Skeletal muscle cell (primary cell): ENCODE data around the gene RTN1.
A peak's percentile ranks its signal among the peaks of the same experiment; 100 is the strongest.

Experiments
- DNase-seq: peaks from one replicate; pipeline ENCODE4 v3.0.0-alpha.2; 2010; ENCODE audit warnings: low read depth
- H3K4me3 ChIP-seq: 2 replicates; pipeline ENCODE4 v1.5.1; 2011; ENCODE audit warnings: low read depth, mild to moderate bottlenecking, control low read depth, low read length, moderate library complexity

The RTN1 gene

GRCh38 chr14:59583755-59584154 is 286.8 kb downstream of the RTN1 start:
- no peak overlapping the region for H3K4me3 ChIP-seq
- DNase-seq = peak; percentile 7

DNA sequence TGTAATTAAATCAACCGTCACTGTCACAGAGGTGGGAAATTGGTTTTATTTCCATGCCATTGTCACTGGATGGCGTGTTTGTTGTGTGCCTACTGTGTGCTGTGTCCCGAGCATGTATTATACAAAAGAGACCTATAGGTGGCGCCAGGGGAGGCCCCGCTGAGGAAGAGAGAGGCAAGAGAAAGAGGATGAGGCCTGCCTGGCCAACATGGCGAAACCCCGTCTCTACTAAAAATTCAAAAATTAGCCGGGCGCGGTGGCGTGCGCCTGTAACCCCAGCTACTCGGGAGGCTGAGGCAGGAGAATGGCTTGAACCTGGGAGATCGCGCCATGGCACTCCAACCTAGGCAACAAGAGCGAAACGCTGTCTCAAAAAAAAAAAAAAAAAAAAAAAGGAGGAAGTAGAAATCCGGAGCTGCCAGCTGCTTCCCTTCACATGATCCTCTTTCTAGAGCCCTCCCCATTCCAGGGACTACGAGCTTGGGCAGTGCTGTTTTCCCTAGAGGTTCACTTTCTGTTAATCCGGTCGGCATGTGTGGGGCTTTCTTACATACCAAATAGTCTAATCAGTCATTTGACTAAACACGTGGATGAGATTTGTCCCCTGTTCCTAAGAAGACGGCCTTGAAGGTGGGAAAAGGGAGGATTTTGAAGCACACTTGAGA is 287.6 kb downstream of the RTN1 start:
- no peak overlapping the region for H3K4me3 ChIP-seq
- DNase-seq = no peak

DNA sequence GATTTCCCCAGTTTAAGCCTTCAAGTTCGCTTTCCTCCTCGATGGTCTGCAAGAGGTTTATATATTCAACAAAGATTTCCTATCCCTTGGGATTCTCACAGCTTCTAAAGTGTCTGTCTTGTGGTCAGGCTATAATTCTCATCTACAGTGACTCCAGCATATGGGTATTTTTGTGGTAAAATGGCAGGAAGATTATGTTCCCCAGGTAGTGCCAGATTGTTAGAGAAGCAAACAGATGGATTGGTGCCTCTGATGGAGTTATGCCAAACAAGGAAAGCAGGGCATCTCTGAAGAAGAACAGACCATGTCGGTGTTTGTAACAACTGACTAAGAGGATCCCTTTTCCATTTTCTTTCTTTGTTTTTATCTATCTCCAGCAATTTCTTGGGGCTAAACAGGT is 288.4 kb downstream of the RTN1 start:
- H3K4me3 ChIP-seq = no peak overlapping the region
- DNase-seq = peak; percentile 25

- no peak overlapping the region for H3K4me3 ChIP-seq
- DNase-seq = no peak
Observed at GRCh38 chr14:59580911-59581310, 289.7 kb downstream of the RTN1 start.

- peak within 1 kb of the TSS; percentile 48 for H3K4me3 ChIP-seq
Observed at GRCh38 chr14:59576332-59577294, 294.0 kb downstream of the RTN1 start, which contains the start of gene CCDC175. Gene CCDC175 (minus strand): TSS chr14:59576812. CDS start chr14:59576775, 37 bp downstream.

GRCh38 chr14:59570122-59570521 is 300.5 kb downstream of the RTN1 start:
- no peak for DNase-seq
- no peak overlapping the region for H3K4me3 ChIP-seq

More at GRCh38 chr14:59576332-59577294, 294.0 kb downstream of the RTN1 start, which contains the start of gene CCDC175:
- peak; percentile 22 for DNase-seq

DNA sequence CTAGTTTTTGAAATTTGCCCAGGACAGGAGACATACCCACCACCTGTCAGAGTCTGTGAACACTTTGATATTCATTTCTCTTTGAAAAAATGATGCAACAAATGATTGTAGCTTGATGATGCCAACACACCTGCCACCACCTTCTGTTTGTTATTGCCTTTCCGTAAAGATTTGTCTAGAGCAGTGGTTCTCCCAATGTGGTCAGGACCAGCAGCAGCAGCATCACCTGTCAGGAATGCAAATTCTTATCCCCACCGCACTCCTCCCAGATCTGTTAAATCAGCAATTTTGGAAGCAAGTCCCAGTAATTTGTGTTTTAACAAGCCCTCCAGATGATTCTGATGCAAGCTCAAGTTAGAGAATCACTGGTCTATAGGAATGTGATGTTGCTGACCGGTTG is 303.9 kb downstream of the RTN1 start:
- DNase-seq = no peak

DNA sequence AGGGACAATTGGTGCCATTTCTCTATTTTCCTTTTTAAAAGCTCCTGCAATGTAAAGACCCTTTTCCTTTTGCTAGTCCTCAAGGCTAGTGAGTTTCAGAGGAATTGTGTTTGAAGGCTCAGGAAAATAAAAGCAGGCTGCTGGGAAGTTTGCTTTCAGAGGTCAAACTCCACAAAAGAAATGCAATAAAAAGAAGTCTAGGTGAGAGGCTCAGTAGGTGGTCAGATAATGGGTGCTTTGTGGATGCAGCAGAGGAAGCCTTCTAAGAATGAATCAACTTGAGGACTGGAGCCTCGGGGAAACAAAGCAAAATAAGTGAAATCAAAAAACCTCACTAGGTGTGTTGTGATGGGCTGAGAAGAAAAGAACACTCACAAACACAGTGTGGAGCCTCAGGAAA is 304.3 kb downstream of the RTN1 start:
- no peak for DNase-seq
- no peak overlapping the region for H3K4me3 ChIP-seq

More for the DNA sequence above, 303.9 kb downstream of the RTN1 start:
- H3K4me3 ChIP-seq = no peak overlapping the region

DNA sequence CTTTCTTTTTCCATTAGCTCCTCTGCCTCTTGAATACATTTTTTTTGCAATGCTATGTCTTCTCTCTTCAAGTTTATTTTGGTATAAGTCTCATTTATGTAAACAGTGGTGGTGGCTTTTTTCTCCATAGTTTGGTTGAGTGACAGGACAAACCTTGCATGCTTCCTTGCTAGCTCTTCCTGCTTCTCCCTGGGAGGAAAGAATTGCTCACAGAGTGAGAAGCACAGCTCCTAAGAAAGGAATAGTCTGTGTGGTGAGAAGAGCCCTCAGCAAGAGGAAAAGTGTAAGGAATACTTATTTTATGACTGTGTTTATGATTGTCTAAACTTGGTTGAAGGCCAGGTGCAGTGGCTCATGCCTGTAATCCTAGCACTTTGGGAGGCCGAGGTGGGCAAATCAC is 305.5 kb downstream of the RTN1 start:
- DNase-seq = no peak
- H3K4me3 ChIP-seq = no peak overlapping the region

- H3K4me3 ChIP-seq = no peak overlapping the region
- DNase-seq = no peak
Observed at GRCh38 chr14:59564366-59564765, 306.2 kb downstream of the RTN1 start.

- DNase-seq = no peak
- no peak overlapping the region for H3K4me3 ChIP-seq
Observed at GRCh38 chr14:59547310-59547709, 323.3 kb downstream of the RTN1 start.
